ENCODE data around the gene INHBB.

DNA sequence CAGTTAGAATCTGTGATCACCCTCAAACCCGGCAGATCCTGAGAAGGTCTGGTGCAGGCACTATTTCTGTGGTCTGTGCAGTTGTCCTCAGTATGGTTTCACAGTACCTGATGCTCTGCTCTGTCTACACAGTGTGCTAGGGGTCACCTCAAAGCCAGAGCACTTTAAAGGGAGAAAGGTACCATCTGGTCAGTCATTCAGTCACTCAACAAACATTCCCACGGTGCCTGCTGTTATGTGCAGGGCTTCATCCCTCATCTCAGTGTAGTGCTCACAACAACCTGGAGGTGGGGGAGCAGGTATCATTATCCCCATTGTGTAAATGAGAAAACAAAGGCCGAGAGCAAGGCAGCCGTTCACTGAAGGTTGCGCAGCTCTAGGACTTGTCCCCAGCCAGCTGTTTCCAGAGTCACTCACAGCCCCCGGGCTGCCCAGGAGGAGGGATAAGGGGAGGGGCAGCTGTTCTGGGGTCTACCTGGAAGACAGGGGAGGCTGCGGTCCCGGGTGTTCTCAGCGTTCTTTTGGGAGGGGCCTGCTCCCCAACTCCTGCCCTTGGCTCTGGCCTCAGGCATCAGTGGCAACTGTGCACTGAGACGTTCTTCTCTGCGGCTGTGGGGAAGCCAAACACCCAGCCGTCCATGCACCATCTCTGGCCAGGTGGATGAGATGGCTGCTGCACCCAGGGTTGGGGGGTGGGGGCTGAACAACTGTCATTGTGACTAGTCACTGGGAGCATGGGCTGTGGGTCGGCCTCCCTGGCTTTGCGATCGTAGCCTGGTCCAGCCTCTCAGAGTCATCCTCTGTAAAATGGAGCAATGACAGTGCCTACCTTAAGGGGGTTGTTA, 9.2 kb downstream of the INHBB start:
- TF ChIP-seq, protein P1, sequence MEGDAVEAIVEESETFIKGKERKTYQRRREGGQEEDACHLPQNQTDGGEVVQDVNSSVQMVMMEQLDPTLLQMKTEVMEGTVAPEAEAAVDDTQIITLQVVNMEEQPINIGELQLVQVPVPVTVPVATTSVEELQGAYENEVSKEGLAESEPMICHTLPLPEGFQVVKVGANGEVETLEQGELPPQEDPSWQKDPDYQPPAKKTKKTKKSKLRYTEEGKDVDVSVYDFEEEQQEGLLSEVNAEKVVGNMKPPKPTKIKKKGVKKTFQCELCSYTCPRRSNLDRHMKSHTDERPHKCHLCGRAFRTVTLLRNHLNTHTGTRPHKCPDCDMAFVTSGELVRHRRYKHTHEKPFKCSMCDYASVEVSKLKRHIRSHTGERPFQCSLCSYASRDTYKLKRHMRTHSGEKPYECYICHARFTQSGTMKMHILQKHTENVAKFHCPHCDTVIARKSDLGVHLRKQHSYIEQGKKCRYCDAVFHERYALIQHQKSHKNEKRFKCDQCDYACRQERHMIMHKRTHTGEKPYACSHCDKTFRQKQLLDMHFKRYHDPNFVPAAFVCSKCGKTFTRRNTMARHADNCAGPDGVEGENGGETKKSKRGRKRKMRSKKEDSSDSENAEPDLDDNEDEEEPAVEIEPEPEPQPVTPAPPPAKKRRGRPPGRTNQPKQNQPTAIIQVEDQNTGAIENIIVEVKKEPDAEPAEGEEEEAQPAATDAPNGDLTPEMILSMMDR (conservative IDR thresholded peaks at IDR 0.05; ENCODE audit: low read depth, low read length): no peak
- TF ChIP-seq CHD1 (IDR thresholded peaks at IDR 0.05; ENCODE audit: low read depth, low read length) (no peak), MXI1 (IDR thresholded peaks at IDR 0.05; ENCODE audit: borderline replicate concordance, low read depth, low read length) (no peak), CEBPB (IDR thresholded peaks at IDR 0.05; ENCODE audit: low read depth, low read length) (no peak), POLR2A (IDR thresholded peaks at IDR 0.05; ENCODE audit: low read depth, low read length) (no peak), SMC3 (IDR thresholded peaks at IDR 0.05; ENCODE audit: low read depth, low read length) (no peak), RAD21 (IDR thresholded peaks at IDR 0.05; ENCODE audit: low read length) (no peak), BHLHE40 (IDR thresholded peaks at IDR 0.05; ENCODE audit: low read depth, low read length) (no peak)
- TF ChIP-seq, protein P2, sequence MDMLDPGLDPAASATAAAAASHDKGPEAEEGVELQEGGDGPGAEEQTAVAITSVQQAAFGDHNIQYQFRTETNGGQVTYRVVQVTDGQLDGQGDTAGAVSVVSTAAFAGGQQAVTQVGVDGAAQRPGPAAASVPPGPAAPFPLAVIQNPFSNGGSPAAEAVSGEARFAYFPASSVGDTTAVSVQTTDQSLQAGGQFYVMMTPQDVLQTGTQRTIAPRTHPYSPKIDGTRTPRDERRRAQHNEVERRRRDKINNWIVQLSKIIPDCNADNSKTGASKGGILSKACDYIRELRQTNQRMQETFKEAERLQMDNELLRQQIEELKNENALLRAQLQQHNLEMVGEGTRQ (IDR thresholded peaks at IDR 0.05; ENCODE audit: low read depth, low read length): no peak

Data from IMR-90 (cell line).